Chondrocyte (in vitro differentiated cells): ENCODE results near the gene ATL2. TPM values are rescaled to one million over a fixed set of nuclear protein-coding genes. Genes with fewer than 3 reads are reported as not detected.
"Not testable (repeated sequence)": the region's sequence is repeated elsewhere in the genome, so short reads cannot be mapped to it uniquely, and the experiment has no call there.

ENCODE experiments used
- DNase-seq: peaks from one replicate; pipeline ENCODE4 v3.0.0; 2021; ENCODE audit warnings: mixed read lengths, low spot score
- H3K27ac Mint-ChIP-seq: one replicate; pipeline ENCODE4 v1.8.0; 2021; ENCODE audit warnings: mild to moderate bottlenecking, moderate library complexity, mixed read lengths; ENCODE audit not compliant: unreplicated experiment
- H3K27me3 Mint-ChIP-seq: 2 replicates; pipeline ENCODE4 v1.8.0; 2021; ENCODE audit warnings: low read depth, mixed read lengths
- H3K36me3 Mint-ChIP-seq: 2 replicates; pipeline ENCODE4 v1.8.0; 2021; ENCODE audit warnings: low read depth, mixed read lengths
- H3K4me1 Mint-ChIP-seq: 2 replicates; pipeline ENCODE4 v1.8.0; 2021; ENCODE audit warnings: low read depth, mild to moderate bottlenecking, mixed read lengths
- H3K4me3 Mint-ChIP-seq: one replicate; pipeline ENCODE4 v1.8.0; 2021; ENCODE audit warnings: mild to moderate bottlenecking, moderate library complexity, mixed read lengths; ENCODE audit not compliant: unreplicated experiment
- H3K9me3 Mint-ChIP-seq: 2 replicates; pipeline ENCODE4 v1.8.0; 2021; ENCODE audit warnings: low read depth, mixed read lengths
- CTCF ChIP-seq: fragments of 200-600 bp; sonication (generic); IDR thresholded peaks from 2 replicates; pipeline ENCODE4 v1.5.0; 2021; ENCODE audit warnings: antibody characterized with exemption, mild to moderate bottlenecking, moderate library complexity
- total RNA-seq: library from RNA; stranded (reverse); gene quantifications from 3 replicates; pipeline ENCODE4 v1.2.1, GENCODE V29; 2021

Gene ATL2
- total RNA-seq, 1 donor from 2014 or later, result 34.1 TPM

DNA sequence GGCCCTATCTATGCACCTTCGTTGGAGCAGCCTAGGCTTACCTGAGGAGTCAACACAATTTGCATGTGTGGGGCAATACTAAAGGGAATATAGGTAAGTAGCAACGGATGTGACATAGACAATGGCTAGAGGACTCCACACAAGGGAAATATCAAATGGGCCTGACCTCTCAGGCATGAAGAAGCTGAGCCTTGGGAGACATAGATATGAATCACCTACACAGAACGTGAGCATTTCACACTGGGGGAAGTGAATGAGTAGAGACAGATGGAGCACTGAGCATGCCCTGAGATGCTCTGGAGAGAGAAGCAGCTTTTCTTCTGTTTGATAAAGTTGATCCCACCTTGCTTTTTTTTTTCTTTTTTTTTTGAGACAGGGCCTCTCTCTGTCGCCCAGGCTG, 97.9 kb downstream of the ATL2 start:
- Mint-ChIP-seq H3K4me1 (peaks cover 15% of the 10 kb centered on the region), H3K36me3 (peaks cover 5% of the 10 kb centered on the region), H3K4me3 (no peak overlapping the region), H3K27me3 (peaks cover 3% of the 10 kb centered on the region), H3K9me3 (peaks cover 5% of the 10 kb centered on the region), H3K27ac (no peak overlapping the region)
- DNase-seq, result no peak
- TF ChIP-seq CTCF, result no peak

GRCh38 chr2:38278117-38278438, 99.0 kb downstream of the ATL2 start:
- H3K27ac Mint-ChIP-seq, result peak overlapping the region; percentile 4
- H3K27me3 Mint-ChIP-seq, DNase-seq, H3K36me3 Mint-ChIP-seq, H3K4me3 Mint-ChIP-seq, H3K9me3 Mint-ChIP-seq: not testable (repeated sequence)
- peaks cover 15% of the 10 kb centered on the region for H3K4me1 Mint-ChIP-seq

DNA sequence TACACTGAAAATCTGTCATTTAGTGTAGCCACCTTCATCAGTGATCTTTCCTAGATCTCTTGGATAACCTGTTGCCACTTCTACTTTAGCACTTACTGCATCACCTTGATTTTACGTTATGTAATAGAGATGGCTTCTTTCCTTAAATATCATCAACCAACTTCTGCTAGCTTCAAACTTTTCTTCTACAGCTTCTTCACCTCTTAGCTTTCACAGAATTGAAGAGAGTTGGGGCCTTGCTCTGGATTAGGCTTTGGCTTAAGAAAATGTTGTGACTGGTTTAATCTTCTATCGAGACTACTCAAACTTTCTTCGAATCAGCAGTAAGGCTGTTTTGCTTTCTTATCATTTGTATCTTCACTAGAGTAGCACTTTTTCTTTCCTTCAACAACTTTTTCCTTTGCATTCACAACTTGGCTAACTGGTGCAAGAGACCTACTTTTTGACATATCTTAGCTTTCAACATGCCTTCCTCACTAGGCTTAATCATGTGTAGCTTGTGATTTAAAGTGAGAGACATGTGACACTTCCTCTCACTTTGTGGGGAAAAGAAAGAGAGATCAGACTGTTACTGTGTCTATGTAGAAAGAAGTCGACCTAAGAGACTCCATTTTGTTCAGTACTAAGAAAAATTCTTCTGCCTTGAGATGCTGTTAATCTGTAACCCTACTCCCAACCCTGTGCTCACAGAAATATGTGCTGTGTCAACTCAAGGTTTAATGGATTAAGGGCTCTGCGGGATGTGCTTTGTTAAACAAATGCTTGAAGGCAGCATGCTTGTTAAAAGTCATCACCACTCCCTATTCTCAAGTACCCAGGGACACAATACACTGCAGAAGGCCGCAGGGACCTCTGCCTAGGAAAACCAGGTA, 99.6 kb downstream of the ATL2 start:
- H3K27me3 Mint-ChIP-seq, result no peaks in the 10 kb centered on the region
- peaks cover 5% of the 10 kb centered on the region for H3K36me3 Mint-ChIP-seq
- peaks cover 15% of the 10 kb centered on the region for H3K4me1 Mint-ChIP-seq
- TF ChIP-seq CTCF, result no peak
- no peak overlapping the region for H3K4me3 Mint-ChIP-seq
- peaks cover 5% of the 10 kb centered on the region for H3K9me3 Mint-ChIP-seq
- no peak for DNase-seq
- H3K27ac Mint-ChIP-seq, result peak overlapping the region; percentile 67

DNA sequence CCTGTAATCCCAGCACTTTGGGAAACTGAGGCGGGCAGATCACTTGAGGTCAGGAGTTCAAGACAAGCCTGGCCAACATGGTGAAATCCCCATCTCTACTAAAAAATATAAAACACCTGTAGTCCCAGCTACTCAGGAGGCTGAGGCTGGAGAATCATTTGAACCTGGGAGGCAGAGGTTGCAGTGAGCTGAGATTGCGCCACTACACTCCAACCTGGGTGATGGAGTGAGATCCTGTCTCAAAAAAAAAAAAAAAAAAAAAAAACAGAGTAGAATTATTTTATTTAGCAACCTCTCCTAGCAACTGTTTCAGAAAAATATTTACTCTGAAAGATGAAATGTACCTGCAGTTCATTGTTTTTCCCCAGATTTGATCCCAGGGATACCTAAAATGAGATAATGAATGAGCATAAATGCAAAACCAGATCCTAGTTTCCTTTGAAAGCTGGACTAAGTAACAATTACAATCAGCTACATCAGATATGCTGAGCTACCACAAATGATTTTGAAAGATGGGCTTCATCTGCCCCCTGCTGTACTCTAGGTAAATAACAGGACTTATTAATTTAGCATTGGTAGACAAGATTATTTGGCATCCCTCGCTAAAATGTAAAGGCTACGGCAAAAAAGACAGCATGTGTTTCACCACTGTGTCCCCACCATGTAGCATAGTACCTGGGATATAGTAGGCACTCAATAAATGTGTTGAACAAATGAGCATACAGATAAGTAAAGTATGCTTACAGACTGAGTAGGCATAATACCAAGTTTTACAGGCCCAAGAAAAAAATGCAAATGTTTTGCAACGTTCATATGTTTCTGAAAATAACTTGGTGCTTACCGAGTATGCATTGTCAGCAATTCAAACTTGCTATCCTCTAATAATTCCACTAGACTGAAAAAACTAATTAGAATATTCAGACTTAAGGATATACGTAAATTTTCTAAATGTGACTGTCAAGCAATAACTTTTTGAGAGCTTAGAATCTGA, 102.5 kb downstream of the ATL2 start:
- Mint-ChIP-seq H3K9me3 (peaks cover 5% of the 10 kb centered on the region), H3K27me3 (no peaks in the 10 kb centered on the region)

DNA sequence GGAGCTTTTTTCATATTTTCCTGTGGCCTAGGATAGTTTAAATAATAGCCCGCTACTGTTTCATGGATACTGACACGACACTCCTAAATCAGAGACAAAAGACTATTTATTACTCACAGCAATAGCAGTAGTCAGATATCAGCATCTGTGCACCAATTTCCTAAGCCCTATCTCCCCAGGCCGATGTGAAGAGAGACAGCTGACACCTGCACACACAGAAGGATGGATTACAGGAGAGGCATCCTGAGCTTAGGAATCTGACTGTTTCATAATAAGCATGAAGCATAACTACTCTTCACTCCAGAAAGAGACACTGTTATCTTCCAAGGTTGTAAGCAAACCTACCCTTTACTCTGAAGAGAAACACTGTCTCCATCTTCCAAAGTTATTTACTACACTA, 105.4 kb downstream of the ATL2 start:
- no peak overlapping the region for H3K4me3 Mint-ChIP-seq
- no peaks in the 10 kb centered on the region for H3K36me3 Mint-ChIP-seq
- no peak for TF ChIP-seq CTCF
- no peak for DNase-seq
- H3K9me3 Mint-ChIP-seq, result no peaks in the 10 kb centered on the region
- no peak overlapping the region for H3K27ac Mint-ChIP-seq
- no peaks in the 10 kb centered on the region for H3K27me3 Mint-ChIP-seq
- H3K4me1 Mint-ChIP-seq, result peaks cover 7% of the 10 kb centered on the region

More for the DNA sequence above, 102.5 kb downstream of the ATL2 start:
- DNase-seq, result no peak
- H3K36me3 Mint-ChIP-seq, result peaks cover 5% of the 10 kb centered on the region
- H3K4me1 Mint-ChIP-seq, result peaks cover 15% of the 10 kb centered on the region
- TF ChIP-seq CTCF, result peak; percentile 91
- H3K4me3 Mint-ChIP-seq, result no peak overlapping the region
- peak overlapping the region; percentile 88 for H3K27ac Mint-ChIP-seq
